ENCODE data around the gene SEPTIN10.
A peak's percentile ranks its signal among the peaks of the same experiment; 100 is the strongest.

Gene SEPTIN10

GRCh38 chr2:109510136-109511028 lies 103.4 kb downstream of the SEPTIN10 start (continued):
- TF ChIP-seq KLF17 (tag by site-specific recombination; IDR thresholded peaks at IDR 0.05): 0 out of 2 replicates have a peak, but pooled peaks have one; percentile 50
- no peak for TF ChIP-seq ZNF449 (tag by site-specific recombination; IDR thresholded peaks at IDR 0.05)
- no peak for TF ChIP-seq ZNF433 (tag by site-specific recombination; IDR thresholded peaks at IDR 0.05; ENCODE audit: low read depth)
- TF ChIP-seq AEBP2 (tag by site-specific recombination; IDR thresholded peaks at IDR 0.05; ENCODE audit: borderline replicate concordance): no peak
- TF ChIP-seq ZNF138 (tag by site-specific recombination; IDR thresholded peaks at IDR 0.05; ENCODE audit: borderline replicate concordance): no peak
- no peak for TF ChIP-seq ZNF157 (tag by site-specific recombination; IDR thresholded peaks at IDR 0.05)
- 0 out of 2 replicates have a peak, but pooled peaks have one; percentile 35 for TF ChIP-seq ZBTB8A (tag by site-specific recombination; IDR thresholded peaks at IDR 0.05)
- TF ChIP-seq ZBTB1 (tag by site-specific recombination; IDR thresholded peaks at IDR 0.05): no peak
- no peak for TF ChIP-seq ZNF18 (tag by site-specific recombination; IDR thresholded peaks at IDR 0.05)
- no peak for TF ChIP-seq MEIS1 (CRISPR knock-in tag; IDR thresholded peaks at IDR 0.05; ENCODE audit: borderline replicate concordance)
- TF ChIP-seq EGR2 (tag by site-specific recombination; IDR thresholded peaks at IDR 0.05; ENCODE audit: low read depth): no peak
- TF ChIP-seq SCRT1 (tag by site-specific recombination; IDR thresholded peaks at IDR 0.05; ENCODE audit: borderline replicate concordance): no peak
- no peak for TF ChIP-seq ZNF521 (tag by site-specific recombination; IDR thresholded peaks at IDR 0.05)
- TF ChIP-seq PBX3 (CRISPR knock-in tag; IDR thresholded peaks at IDR 0.05): no peak
- no peak for TF ChIP-seq ZNF501 (tag by site-specific recombination; IDR thresholded peaks at IDR 0.05)
- no peak for TF ChIP-seq ZNF837 (tag by site-specific recombination; IDR thresholded peaks at IDR 0.05)
- TF ChIP-seq KLF16 (tag by site-specific recombination; IDR thresholded peaks at IDR 0.05): no peak
- TF ChIP-seq ZBTB49 (tag by site-specific recombination; IDR thresholded peaks at IDR 0.05; ENCODE audit: low read depth): no peak
